Left cardiac atrium (tissue), 4 donors: ENCODE results near the gene TRPT1. TPM values are rescaled to one million over a fixed set of nuclear protein-coding genes. Genes with fewer than 3 reads are reported as not detected.

Experiments
- ATAC-seq, 2 donors: fragments of 200-7000 bp; cut with Tn5 transposase; one replicate each; pipeline ENCODE4 v1.9.1; 2020; ENCODE audit warnings: mild to moderate bottlenecking in 2 of 2, moderate library complexity in 2 of 2
- DNase-seq: peaks from one replicate; pipeline ENCODE4 v3.0.0-alpha.2; 2020
- intact Hi-C, 2 donors: fragments of 100-400 bp; cut with DNase I; formaldehyde crosslinking; loops; one replicate each; pipeline versions ENCODE4 v1.14.1 to v1.15.1; 2022 to 2023
- total RNA-seq, 2 donors: library from RNA; stranded (reverse); fragmentation: NEBNext Ultra II Directional; extraction: Animal tissue kit (Norgen Biotek cat#: 25700); gene quantifications; one replicate each; pipeline ENCODE4 v1.2.1, GENCODE V29; 2021
- donor health status: DM: no; HTN: yes; CAD: no.
- donor health status: DM: no; HTN: yes; CAD: no; lungs with severe emphysema.
- donor health status: DM: yes; HTN: yes; CAD: no.
- donor health status: Dilated cardiomyopathy.

The TRPT1 gene
- total RNA-seq, 2 donors from 2014 or later: 59.6 to 61.2 TPM

DNA sequence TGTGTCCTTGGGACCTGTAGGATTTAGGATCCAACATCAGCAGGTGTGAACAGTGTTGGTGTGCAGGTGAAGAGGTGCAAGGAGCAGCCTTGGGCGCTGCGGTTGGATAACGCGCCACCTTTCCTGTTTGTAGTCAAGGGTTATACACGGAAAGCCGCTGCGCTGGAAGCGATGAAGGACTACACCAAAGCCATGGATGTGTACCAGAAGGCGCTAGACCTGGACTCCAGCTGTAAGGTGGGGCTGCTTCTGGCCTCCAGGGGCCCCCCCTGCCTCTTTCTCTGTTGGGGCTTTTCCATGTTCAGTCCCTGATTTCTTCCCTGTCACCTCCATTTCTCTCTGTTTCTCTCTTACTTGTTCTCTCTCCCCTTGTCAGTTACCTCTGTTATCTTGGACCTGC lies 23.0 kb downstream of the TRPT1 start:
- DNase-seq (no peak), ATAC-seq (no peak)
- intact Hi-C loops: loop anchor here (5.0 to 10.0 kb wide), 2 partner anchors 99 to 102 kb away; partner anchors contain the start of genes CATSPERZ (in 2 of the 2) and ESRRA (in 1 of the 2)

DNA sequence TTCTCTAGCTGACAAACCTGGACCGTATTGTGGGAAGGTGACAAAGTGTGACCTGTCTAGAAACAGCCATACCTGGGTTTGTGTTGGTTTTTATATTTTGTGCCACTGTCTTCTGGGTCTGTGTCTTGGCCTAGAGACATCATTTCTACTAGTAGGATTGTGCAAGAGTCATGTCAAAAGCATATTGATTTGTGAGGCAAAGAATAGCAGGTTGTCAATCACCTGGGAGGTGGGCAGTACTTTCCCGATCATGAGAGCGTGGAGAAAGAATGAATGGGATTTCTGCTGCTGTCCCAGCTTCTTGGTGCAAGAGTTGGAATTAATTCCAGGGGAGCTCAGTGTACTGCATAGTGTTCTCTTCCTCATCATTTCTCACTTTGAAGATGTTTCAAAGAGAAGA lies 24.4 kb downstream of the TRPT1 start:
- intact Hi-C loops: loop anchor here (5.0 to 10.0 kb wide), 2 partner anchors 101 to 103 kb away; partner anchors contain the start of genes CATSPERZ (in 2 of the 2) and ESRRA (in 1 of the 2)
- no peak for DNase-seq
- no peak for ATAC-seq

DNA sequence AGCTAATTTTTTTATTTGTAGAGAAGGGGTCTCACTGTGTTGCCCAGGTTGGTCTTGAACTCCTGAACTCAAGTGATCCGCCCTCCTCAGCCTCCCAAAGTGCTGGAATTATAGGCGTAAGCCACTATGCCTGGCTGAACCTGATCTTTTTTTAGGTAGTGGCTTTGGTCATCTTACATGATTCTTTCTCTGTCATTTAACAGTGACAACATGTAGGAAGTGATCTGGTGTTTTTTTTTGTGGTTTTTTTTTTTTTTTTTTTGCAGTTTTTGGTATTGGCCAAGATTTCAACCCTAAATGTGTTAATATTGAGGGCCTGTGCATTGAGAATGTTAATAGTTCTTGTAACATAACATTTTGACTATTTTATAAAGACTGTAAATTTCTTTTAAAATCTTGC lies 27.5 kb downstream of the TRPT1 start:
- intact Hi-C loops: no loop called here
- DNase-seq (no peak), ATAC-seq (no peak)

DNA sequence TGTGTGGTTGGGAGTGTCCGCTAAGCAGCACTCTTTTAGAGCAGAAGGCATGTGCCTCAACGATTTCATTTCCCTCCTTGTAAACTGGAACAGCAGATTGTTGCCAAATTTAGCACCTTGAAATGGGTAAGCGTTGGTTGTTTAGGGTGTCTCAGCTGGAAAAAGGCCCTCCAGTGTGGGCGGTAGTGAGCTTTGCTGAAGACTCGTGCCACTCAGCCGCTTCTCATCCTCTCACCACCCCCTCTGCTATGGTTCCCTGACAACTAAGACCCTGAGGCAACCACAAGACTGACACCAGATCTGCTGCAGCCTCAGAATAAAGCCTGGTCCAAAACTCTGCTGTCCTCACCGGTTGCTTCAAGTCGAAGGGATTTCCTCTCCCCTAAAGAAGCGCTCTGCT lies 29.4 kb downstream of the TRPT1 start:
- no peak for ATAC-seq
- intact Hi-C loops: no loop called here
- no peak for DNase-seq

DNA sequence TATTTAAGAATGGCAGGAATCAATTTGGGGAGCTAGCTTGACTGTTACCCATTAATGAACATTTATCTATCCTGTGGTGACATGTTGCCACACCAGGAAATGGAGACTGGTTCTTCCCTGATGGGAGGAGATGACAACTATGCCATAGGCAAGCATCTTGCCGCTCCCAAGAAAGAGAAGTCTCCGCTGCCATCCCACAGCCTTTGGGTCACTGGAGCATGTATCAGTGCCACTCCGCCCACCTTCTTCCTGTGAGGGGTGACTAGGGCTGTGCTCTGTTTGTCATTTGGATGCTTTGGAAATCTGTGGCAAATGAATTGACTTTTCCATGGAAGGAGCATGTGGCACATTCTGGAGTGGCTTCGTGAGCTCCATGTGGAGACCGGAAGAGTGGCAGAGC lies 33.6 kb downstream of the TRPT1 start:
- intact Hi-C loops: no loop called here
- no peak for DNase-seq
- ATAC-seq: no peak

DNA sequence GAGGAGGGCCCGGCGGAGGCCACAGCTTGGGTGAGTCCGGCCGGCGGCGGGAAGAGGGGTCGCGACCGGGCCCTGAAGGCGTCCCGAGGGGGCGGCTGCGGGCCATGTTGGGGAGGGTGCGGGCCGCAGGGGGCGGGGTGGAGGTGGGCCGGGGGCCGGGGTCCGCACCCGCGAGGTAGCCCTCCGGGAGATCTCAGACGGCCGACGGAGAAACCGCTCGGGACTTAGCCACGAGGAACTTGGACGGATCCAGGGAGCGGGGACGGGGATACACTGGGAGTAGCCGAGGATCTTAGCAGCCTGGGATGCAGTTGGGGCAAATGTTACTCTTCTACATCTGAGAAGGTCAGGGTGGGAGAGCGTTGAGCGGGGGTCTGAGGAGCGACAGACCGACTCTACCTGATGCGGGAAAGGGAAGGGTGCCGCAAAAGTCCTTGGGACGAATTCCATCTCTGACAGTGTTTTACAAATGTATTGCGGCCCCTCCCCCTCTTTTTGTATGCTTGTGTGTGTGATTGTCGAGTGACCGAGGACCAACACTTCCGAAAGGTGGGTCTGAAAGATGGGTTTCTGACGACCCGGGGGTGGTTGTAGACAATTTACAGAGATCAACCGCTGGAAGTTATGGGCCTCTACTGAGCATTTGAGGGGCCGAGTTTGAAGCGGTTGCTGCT lies 39.4 kb downstream of the TRPT1 start:
- ATAC-seq: no peak
- intact Hi-C loops: no loop called here
- DNase-seq: no peak

DNA sequence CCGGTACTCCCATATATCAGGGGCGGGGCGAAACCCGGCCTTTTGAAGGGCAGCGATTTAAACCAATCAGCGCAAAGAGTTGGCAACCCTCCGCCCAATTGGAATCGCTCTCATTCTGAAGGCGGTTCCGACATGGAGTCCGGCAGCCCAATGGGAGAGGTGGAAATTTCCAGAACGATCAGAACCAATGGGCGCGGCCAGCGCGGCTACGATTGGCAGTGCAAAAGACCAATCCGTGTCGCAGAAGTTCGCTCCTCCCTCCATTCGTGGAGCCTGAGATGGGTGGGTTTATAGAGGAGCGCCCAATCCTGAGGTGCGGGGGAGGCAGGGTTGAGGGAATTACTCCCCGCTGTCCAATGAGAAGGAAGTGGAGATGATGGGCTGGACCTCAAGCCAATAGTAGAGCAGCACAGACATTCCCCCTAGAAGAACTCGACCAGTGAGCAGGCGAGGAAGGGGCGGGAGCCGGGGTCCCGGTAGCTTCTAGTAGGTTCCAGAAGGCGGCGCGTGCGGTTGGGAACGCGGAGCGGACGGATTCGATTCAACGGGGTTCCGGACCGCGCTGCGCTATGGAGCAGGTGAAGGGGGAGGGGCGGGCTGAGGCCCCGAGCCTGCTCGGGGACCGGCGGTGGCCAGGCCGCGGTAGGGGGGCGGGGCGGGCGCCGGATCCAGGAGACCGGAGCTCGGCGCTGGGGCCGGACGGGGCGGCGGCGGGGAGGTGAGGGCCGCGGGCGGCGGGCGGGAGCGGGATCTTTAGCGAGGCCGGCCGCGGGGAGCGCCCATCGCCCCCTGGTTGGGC lies 40.1 kb downstream of the TRPT1 start, which contains the start of gene STIP1:
Gene STIP1 (plus strand): TSS at position 479 of the 799 bp plus-strand sequence. CDS start 91 bp downstream, at position 570.
- DNase-seq (peak; percentile 99), ATAC-seq (peak; percentile 91 to 92)
- intact Hi-C loops: no loop called here

DNA sequence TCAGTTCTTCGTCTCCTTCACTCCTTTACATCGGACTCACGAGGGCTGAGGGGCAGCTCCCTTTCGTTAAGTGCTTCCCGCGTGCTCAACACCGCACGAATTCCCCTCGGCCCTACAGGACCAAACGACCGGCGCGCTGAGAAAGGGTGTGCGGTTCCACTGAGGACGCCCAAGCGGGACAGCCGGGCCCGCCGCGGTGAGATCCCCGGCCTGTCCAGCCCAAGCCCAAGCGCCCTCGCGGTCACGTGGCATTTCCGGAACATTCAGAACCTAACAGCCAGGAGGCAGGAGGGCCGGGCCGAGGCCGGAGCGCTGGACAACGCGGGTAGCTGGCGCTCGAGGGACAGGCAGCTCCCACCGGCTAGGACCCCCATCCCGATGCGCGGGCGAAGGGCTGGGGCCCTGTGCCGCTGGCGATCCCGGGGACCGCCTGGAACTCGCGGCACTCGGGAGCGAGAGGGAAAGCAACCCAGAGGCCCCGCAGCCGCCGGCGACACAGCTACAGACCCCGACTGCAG lies 40.8 kb downstream of the TRPT1 start:
- intact Hi-C loops: no loop called here

DNA sequence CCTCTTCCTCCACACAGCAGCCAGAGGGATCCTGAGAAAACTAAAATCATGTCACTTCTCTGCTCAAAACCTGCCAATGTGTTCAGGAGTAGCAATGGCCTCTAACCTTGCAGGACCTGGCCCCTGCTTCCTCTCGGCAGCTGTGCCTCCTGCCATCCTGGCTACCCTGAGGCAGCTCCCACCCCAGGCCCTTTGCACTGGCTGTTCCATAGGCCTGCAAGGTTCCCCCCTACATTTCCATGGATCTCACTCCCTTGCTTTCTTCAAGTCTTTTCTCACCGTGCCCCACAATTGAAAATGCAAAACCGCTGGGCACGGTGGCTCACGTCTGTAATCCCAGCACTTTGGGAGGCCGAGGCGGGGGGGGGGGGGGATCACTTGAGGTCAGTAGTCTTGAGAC lies 42.1 kb downstream of the TRPT1 start:
- ATAC-seq: no peak
- intact Hi-C loops: no loop called here
- DNase-seq: no peak

More for the DNA sequence above, 40.8 kb downstream of the TRPT1 start:
- DNase-seq (peak; percentile 93), ATAC-seq (peak; percentile 53 to 65)

DNA sequence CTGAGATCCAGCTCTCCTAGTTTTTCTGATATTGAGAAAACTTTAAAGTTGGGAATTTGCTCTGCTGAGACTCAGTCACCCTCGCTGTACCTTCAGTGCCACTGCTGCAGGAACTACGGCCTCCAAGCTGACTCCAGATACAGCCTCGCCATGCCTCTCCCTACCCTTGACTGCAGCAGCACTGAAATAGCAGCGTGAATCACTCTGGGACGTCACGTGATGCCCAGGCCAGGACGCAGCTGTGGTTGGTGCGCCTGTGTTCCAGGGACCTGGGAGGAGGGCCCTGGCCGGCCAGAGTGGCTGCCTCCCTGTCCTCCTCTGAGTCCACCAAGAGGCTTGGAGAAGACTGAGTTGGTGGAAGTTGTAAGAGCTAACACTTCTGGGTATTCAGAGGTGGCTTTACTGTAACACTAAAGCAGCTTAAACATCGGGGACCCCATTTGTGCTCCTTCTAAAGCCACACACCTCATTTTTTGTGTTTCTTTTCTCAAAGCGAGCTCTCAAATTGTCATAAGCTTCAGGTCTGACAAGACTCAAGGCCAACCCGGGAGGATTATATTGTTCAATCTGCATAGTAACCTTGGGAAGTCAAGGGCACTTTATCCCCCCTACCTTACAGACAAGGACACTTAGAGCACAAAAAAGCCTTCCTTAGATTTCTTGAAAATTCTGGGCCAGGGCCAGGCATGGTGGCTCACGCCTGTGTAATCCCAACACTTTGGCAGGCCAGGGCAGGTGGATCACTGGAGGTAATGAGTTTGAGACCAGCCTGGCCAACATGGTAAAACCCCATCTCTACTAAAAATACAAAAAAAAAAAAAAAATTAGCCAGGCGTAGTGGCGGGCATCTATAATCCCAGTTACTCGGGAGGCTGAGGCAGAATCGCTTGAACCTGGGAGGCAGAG lies 44.2 kb downstream of the TRPT1 start:
- DNase-seq (peak; percentile 94), ATAC-seq (peak; percentile 59 to 67)
- intact Hi-C loops: no loop called here

DNA sequence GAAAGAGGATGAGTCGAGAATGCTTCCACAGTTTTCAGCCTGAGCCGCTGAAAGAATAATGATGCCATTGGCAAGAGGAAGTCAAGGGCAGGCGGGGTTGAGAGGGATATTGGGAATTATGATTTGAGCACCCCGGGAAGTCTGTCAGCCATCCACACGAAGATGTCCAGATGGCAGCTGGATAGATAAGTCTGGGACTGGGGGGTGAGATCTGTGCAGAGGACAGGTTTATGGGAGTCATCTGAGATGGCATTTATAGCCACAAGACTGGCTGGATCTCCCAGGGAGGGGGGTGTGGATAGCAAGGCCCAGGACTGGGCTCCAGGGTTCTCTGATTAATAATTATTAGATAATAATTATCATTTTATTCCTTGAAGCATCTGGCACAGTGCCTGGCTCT lies 45.1 kb downstream of the TRPT1 start:
- no peak for ATAC-seq
- no peak for DNase-seq
- intact Hi-C loops: no loop called here

DNA sequence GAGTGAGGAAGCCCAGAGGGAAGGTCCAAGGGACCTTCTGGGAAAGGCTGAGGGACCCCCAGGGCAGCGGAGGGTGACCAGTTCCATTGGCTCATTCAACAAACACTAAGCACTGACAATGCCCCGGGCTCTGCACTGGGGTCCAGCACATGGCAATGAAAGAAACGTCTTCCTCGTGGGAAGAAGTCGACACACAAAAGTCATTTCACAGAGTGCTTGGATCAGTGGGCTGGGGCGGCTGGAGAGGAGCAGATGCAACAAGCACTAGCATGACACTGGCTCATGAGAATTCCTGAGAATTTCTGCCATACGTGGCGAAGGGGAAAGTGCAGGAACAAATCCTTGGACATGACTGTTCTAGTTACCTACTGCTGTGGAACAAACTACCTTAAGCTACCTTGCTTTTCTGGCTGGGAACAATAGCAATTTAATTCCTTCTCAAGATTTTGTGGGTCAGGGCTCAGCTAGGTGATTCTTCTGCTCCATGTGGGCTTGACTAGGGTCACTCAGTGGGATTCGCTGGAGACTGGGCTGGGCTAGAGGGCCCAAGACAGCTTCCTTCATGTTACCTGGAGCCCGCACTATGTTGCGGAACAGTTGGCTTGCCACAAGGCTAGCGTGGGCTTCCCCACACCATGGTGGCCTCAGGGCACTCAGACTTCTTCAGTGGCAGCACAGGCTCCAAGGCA lies 46.9 kb downstream of the TRPT1 start:
- ATAC-seq (no peak), DNase-seq (no peak)
- intact Hi-C loops: no loop called here

DNA sequence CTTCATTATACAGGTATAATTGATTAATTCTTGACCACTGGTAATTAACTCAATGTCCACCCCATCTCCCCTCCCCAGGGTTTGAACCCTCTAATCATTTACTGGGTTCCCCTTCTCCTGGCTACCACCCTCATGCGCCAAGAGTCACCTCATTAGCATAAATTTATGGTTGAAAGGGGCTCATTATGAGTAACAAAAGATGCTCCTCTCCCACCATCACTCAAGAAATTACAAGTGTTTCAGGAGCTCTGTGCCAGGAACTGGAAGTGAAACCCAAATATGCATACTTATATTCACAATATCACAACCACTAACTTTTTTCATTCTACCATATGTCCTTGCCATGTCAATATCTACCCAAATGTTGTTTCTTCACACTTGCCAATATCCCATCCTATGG lies 47.8 kb downstream of the TRPT1 start:
- DNase-seq (no peak), ATAC-seq (no peak)

DNA sequence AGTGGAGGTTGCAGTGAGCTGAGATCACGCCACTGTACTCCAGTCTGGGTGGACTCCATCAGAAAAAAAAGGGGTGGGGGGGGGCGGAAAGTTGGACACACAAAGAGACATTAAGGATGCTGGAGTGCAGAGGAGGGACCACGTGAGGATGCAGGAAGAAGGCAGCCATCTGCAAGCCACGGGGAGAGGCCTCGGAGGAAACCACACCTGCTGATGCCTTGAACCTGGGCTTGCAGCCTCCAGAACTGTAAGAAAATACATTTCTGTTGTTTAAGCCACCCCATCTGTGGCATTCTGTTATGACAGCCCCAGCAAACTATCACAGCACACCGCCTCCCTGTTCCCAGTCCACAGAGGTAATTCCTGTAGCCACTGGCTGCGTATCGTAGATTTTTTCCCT lies 49.2 kb downstream of the TRPT1 start:
- intact Hi-C loops: no loop called here
- ATAC-seq (no peak), DNase-seq (no peak)

More for the DNA sequence above, 47.8 kb downstream of the TRPT1 start:
- intact Hi-C loops: no loop called here

Other genes starting within 250 kb of the TRPT1 start
- gene OTUB1, start 239.7 kb downstream of the TRPT1 start, total RNA-seq: 10 to 100 TPM; 44.4 to 47.8 TPM
- 1 to 10 TPM; 1.3 to 1.6 TPM for gene FLRT1, start 190.3 kb downstream of the TRPT1 start, total RNA-seq
- gene MACROD1, start 60.1 kb downstream of the TRPT1 start, total RNA-seq: 10 to 100 TPM; 37.9 to 48.0 TPM
- gene STIP1, start 40.0 kb downstream of the TRPT1 start, total RNA-seq: 100 to 1,000 TPM; 102 to 125 TPM
- gene FERMT3, start 19.5 kb downstream of the TRPT1 start, total RNA-seq: 10 to 100 TPM; 23.8 to 25.8 TPM
- gene NUDT22, start 88 bp upstream of the TRPT1 start, total RNA-seq: 10 to 100 TPM; 58.8 to 82.0 TPM
- 10 to 100 TPM; 49.2 to 49.3 TPM for gene DNAJC4, start 4.4 kb upstream of the TRPT1 start, total RNA-seq
- gene VEGFB, start 8.4 kb upstream of the TRPT1 start, total RNA-seq: 100 to 1,000 TPM; 276 to 310 TPM
- gene FKBP2, start 14.9 kb upstream of the TRPT1 start, total RNA-seq: 10 to 100 TPM; 63.9 to 66.9 TPM
- gene PPP1R14B, start 20.8 kb upstream of the TRPT1 start, total RNA-seq: 100 to 1,000 TPM; 122 to 135 TPM
- gene PLCB3, start 25.3 kb upstream of the TRPT1 start, total RNA-seq: 10 to 100 TPM; 13.6 to 14.4 TPM
- gene BAD, start 58.5 kb upstream of the TRPT1 start, total RNA-seq: 10 to 100 TPM; 68.9 to 96.3 TPM
- gene GPR137, start 59.7 kb upstream of the TRPT1 start, total RNA-seq: 10 to 100 TPM; 31.6 to 32.6 TPM
- under 1 TPM in 1 of 2 donors, not detected in 1; 0.13 TPM for gene KCNK4, start 65.1 kb upstream of the TRPT1 start, total RNA-seq
- under 1 TPM in 1 of 2 donors, not detected in 1; 0.32 TPM for gene CATSPERZ, start 74.2 kb upstream of the TRPT1 start, total RNA-seq
- 100 to 1,000 TPM; 147 to 150 TPM for gene ESRRA, start 79.3 kb upstream of the TRPT1 start, total RNA-seq
- 100 to 1,000 TPM in 1 of 2 donors, 10 to 100 TPM in 1; 94.1 to 101 TPM for gene TRMT112, start 91.4 kb upstream of the TRPT1 start, total RNA-seq
- gene PRDX5, start 91.9 kb upstream of the TRPT1 start, total RNA-seq: 100 to 1,000 TPM; 264 to 298 TPM
- gene CCDC88B, start 114.0 kb upstream of the TRPT1 start, total RNA-seq: 10 to 100 TPM in 1 of 2 donors, 1 to 10 TPM in 1; 9.2 to 10.6 TPM
- 10 to 100 TPM; 18.1 to 20.1 TPM for gene RPS6KA4, start 133.0 kb upstream of the TRPT1 start, total RNA-seq